ENCODE data around the gene HIVEP1.

GRCh38 chr6:12026833-12027232, 14.7 kb downstream of the HIVEP1 start:
- no peak for TF ChIP-seq POLR2AphosphoS5 (IDR thresholded peaks at IDR 0.05; ENCODE audit: low read depth, low read length)
- no peak for TF ChIP-seq CHD1 (IDR thresholded peaks at IDR 0.05; ENCODE audit: low read depth, low read length)
- no peak for TF ChIP-seq POLR2A (IDR thresholded peaks at IDR 0.05; ENCODE audit: control extremely low read depth in 1 of 2, low read depth in 2 of 2, low read length in 2 of 2)
- TF ChIP-seq RAD21 (IDR thresholded peaks at IDR 0.05 in 1 of 2, conservative IDR thresholded peaks at IDR 0.05 in 1 of 2; ENCODE audit: low read depth in 2 of 2, low read length in 2 of 2): no peak
- no peak for TF ChIP-seq CTCF (IDR thresholded peaks at IDR 0.05; ENCODE audit: control extremely low read depth in 1 of 3, insufficient read depth in 1 of 3, low read depth in 1 of 3, low read length in 3 of 3)
- TF ChIP-seq, protein P1, sequence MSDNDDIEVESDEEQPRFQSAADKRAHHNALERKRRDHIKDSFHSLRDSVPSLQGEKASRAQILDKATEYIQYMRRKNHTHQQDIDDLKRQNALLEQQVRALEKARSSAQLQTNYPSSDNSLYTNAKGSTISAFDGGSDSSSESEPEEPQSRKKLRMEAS (IDR thresholded peaks at IDR 0.05): no peak
- no peak for TF ChIP-seq BACH1 (IDR thresholded peaks at IDR 0.05; ENCODE audit: low read length)
- TF ChIP-seq EZH2 (IDR thresholded peaks at IDR 0.05; ENCODE audit: low read depth, low read length, severe bottlenecking): no peak
- no peak for TF ChIP-seq EP300 (IDR thresholded peaks at IDR 0.05; ENCODE audit: borderline replicate concordance in 1 of 2, low read depth in 2 of 2, low read length in 2 of 2)
- TF ChIP-seq CEBPB (IDR thresholded peaks at IDR 0.05; ENCODE audit: low read depth, low read length): no peak
- no peak for TF ChIP-seq YY1 (IDR thresholded peaks at IDR 0.05; ENCODE audit: low read depth, low read length)
